OCI-LY1 (cell line): ENCODE data around the gene C18orf32.

Experiments used
- CTCF ChIP-seq: fragments of 200-600 bp; sonication (generic), shearing (Covaris generic); IDR thresholded peaks from 2 replicates; pipeline ENCODE4 v1.5.1; 2017; ENCODE audit warnings: mild to moderate bottlenecking, antibody characterized with exemption, low read length, moderate library complexity, mixed read lengths
- EZH2 ChIP-seq: fragments of 200-600 bp; sonication (generic), shearing (Covaris generic); IDR thresholded peaks from 2 replicates; pipeline ENCODE4 v1.8.0; 2017; ENCODE audit warnings: borderline replicate concordance, mixed run types, mild to moderate bottlenecking, antibody characterized with exemption, low read length, moderate library complexity, mixed read lengths

DNA sequence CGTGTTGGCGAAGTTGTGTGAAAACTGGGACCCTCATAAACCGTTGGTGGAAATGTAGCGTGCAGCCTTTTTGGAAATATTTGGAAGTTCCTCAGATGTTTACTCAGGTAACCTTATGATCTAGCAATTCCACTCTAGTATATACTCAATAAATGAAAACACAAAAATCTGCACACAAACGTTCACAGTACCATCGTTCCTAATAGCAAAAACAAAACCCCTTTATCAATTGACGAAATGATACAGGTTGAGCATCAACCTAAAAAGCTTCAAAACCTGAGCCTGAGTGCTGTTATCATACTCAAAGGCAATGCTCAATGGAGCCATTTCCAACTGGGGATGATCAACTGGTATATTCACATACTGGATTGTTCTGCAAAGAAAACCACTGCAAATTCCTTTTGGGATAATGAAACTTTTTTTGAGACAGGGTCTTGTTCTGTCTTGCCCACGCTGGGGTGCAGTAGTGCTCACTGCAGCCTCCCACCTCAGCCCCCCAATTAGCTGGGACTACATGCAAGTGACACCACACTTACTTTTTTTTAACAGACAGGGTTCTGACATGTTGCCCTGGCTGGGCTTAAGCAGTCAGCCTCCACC is 777 bp upstream of the C18orf32 start:
- TF ChIP-seq EZH2 (no peak), CTCF (no peak)
